Brain pericyte (primary cell): Measurements from ENCODE around the gene SLC44A2.
"Not testable (repeated sequence)": the region's sequence is repeated elsewhere in the genome, so short reads cannot be mapped to it uniquely, and the experiment has no call there.

Source experiments
- DNase-seq: peaks from one replicate; pipeline ENCODE4 v3.0.0-alpha.2; 2012; ENCODE audit warnings: low read depth, low spot score

SLC44A2 gene

DNA sequence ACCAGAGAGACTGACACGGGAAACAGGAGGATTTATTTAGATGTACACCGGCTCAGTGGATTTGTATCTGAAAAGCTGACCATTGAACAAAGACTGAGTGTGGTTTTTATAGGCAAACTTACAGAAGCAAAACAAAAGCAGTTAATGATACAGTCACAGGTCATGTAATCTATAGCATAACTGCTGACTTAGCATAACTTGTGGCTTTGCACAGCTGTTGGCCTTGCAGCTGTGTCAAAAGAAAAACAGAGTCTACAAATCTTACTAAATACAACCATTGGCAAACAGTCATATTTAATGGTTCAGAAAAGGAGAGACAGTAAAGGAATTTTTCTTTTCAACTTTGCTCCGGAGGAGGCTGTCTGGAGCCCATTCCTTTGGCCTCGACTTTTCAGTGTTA, 26.5 kb downstream of the SLC44A2 start:
- no peak for DNase-seq

DNA sequence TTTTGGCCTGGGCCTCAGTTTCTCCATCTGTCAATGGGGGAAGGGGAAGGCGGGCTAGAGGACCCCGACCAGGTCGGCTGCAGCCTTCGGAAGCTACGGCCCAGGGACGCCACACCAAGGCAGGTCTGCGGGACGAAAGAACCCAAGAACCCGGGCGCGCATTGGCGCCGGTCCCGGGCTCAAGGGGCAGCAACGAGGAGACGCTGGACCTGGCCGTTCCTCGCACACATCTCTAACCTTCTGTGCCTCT, 28.1 kb downstream of the SLC44A2 start:
- no peak for DNase-seq

DNA sequence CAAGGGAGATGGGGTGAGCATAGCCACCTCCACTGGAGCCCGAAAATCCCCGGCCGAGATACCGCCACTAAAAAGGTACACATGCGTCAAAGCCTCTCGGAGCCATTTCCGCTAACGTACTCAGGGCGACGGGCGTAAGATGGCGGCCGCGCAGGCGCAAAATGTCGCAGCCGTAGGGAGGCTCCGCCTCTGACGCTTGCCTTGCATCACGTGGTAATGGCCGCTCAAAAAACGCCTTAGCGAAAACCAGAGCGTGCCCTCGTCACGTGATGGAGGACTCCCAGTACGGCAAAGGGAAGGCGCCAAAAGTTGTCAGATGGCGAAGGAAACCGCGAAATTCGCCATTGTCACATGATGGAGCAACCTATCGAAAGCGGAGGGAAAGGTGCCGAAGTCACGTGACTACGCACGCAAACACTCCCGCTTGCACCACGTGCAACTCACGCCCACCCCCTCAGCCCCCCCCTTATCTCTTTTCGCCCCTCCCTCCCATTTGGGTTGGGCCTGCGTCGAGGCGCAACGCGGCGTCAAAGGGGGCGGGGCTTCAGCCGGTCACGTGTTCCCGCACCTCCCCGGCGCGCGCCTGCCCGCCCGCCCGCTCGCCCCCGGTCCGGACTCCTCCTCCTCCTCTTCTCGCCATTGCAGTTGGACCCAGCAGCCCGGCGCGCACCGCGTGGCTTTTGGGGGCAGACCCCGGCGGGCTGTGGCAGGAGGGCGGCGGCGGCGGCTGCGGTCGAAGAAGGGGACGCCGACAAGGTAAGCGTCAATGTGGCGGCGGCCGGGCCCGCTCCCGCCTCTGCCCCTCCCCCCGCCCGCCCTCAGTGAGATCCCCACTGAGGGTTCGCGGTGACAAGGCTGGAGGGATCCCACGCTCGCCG, 28.6 kb downstream of the SLC44A2 start, which contains the start of gene ILF3:
Gene ILF3 (plus strand): TSS at position 615 of the 878 bp plus-strand sequence. CDS start 16,260 bp downstream, outside the sequence.
- peak; percentile 100 for DNase-seq

DNA sequence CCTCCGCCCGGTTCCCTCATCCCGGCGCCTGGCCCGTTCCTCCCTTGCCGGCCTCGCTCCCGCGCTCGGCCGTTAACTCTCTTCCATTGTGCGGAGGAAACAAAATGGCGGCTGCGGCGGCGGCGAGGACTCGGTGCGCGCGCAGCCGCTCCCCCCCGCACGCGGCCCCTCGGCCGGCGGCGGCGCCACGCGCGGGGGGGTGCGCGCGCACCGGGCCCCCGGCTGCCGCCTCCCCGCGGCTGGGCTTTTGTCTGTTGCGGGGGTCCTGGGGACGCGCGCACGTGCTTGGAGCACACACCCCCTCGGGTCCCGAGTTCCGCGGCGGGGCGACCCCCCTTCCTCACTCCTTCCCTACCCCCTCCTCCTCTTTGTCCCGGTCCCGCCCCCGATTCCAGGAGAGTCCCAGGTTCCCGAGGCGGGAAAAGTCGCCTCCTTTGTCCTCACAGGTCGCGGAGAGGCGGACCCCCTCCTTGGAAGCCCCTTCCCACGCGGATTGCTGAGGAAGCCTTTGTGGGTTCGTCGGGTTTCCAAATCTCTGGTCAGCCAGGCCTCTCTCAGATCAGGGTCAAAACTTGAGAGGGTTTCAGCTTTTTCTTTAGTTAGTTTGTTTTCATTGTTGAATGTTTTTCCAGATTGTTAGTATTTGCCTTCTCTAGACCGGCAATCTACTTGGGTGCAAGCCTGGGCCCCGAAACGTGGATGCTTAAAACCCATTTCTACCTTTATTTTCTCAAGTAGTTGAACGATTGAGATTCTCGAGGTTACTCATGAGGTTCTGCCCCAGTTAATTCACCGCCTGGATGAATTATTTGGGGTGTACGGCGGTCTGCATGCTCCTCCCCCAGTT, 29.5 kb downstream of the SLC44A2 start:
- no peak for DNase-seq

DNA sequence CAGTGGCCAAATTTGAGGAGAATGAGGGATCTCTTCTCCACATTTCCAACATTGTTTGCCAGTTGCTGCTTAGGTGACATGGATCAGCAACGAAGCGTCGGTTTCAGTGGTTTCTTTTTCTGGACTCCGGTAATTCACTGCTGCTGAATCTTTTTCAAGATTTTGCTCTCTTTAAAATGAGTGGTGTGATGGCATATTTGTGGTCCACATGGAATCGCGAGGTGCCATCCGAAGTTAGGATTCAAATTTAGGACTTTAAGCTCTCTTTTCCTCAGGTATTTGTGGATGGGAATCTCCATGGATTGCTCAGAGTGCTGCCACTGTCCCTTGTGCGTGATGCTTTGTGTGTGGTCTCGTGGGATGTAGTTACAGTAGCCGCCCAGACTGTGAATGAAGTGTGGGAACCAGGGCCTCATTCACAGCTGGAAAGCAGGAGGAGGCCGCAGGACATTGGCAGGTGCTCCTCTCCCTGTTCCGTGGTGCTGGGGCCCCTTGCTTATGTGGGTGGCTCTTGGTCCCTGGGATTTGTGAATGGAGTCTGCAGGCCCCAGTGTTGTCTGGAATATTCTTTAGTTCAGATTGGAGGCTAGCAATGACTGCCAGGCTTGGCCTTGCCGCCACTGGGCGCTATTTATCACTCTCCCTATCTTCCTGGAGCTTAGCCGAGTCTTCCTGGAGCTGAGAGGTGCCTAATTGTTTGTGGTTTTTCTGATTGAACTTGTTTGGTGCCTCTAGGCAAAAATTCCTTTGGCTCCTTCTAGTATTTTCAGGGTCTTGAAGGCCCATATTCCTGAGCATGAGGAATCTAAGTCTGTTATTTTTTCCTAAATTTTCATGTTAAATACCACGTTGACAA, 30.3 kb downstream of the SLC44A2 start:
- DNase-seq: no peak

DNA sequence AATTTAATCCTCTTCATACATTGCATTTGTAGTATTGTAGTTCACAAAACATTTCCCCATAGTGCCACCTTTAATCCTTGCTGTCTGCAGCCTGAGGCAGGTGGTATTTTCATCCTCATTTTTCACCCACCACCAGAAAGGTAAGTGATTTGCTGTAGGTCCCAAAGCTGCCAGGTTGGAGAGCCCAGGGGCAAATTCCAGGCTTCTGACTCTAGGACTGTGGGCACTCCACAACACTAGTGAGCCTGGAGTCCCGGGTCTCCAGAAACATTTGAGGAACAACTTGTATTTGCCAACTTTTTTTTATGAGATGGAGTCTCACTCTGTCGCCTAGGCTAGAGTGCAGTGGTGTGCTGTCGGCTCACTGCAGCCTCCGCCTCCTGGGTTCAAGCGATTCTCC, 35.0 kb downstream of the SLC44A2 start:
- no peak for DNase-seq

DNA sequence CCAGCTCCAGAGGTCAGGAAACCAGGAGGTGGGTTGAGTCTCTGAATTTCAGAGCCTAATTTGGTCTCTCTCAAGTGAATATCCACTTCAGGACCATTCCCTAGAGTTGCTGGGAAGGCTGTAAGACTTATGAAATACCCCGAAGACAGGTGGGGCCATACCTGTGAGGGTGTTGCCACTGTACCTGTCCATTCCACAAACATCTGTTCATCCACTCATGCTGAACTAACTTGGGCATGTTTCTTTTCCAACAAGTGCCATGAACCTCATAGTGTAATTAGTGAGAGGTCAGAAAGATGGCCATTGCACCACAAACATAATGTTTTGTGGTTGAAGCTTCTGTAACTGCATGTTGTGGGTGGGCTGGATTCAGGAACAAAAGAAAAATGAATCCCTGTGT, 36.6 kb downstream of the SLC44A2 start:
- DNase-seq: no peak

DNA sequence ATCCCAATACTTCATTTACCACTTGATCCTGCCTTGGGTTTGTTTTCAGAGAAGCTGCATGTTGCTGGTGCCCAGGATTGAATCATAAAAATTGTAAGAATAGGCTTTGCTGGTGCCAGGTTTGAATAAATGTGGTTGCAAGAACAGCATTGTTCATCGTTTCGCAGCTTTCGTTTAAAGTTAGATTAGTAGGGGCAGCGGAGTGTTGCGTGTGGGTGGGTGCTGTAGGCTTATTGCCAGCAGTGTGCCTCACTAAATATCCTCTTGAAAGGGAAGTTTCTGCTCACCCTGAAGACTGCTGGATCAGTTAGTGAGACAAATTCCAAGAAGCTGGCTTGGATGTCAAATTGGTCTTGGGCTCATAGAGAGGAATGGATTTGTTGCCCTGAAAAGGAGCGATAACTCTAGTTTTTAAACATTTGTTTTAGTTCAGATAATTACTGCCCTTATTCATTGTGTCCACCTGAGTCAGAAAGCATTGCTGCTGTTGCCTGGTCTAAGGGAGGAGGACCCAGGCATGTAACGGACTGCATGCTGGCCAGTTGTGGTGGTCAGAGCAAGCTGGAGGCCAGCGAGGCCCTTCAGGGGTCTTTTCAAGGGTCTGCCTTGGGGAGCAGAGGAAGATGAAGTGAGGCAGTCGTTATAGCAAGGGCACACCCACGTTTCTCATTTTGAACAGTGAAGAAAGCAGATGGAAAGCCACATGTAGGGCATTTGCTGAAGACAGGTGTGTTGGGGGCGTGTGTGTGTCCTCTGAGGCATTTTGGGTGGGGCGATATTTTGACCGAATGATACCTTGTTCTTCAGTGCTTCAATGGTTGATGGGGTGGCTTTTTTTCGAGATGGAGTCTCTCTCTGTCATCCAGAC, 37.3 kb downstream of the SLC44A2 start:
- no peak for DNase-seq

DNA sequence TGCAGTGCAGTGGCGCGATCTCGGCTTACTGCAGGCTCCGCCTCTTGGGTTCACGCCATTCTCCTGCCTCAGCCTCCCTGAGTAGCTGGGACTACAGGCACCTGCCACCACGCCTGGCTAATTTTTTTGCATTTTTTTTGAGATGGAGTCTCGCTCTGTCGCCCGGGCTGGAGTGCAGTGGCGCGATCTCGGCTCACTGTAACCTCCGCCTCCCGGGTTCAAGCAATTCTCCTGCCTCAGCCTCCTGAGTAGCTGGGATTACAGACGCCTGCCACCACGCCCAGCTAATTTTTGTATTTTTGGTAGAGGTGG, 37.9 kb downstream of the SLC44A2 start:
- not testable (repeated sequence) for DNase-seq

DNA sequence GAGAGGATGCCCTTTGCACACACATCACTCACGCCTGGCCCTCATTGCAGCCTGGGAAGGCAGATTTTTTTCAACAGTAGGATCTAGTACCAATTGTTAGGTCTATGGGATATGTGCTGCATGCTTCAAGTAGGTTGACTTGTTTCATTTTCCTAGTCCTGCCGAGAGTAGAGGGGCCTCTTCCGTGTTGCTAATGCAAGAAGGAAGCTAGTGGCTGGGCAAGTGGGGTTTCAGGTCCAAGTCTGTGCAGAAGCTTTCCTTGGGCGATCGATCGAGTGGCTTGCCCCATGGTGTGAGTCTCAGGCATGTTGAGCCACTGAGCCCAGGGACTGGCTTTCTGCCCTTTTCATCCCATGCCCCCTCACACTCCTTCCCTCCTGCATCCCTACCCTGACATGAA, 42.5 kb downstream of the SLC44A2 start:
- DNase-seq: no peak

DNA sequence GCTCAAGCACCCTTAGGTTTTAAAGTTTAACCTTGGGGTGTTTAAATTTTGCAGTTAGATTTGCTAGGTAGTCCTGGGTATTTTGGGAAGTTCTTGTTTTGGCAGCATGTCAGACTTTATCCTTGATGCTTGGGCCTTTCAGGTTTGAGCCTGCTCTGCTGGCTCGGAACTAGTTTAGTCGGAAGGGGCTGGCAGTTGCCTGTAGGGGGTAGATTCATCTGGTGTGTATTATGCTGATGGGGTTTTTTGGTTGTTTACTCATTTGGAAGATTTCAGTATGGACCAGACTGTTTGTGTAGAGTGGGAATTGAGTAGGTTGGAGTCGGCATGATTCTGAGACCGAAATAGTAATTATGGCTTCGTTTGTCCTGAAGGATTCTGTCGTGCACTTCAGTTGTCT, 43.9 kb downstream of the SLC44A2 start:
- DNase-seq: no peak

DNA sequence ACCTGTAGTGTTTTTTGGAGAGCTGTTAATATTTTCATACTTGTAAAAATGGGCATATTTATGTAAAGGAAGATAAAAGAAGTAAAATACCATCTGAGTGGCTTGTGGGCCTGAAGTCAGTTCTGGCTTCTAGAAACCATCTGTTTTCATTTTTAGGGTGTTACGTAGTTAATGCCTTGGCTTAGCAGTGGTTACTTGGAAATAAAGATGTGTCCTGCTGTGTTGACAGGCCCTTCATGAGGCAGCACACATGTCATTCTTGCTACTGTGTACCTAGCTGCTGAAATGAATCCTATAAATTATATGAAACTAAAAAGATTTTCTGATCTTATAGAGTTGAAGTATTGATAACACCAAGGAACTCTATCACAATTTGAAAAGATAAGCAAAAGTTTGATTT, 44.8 kb downstream of the SLC44A2 start:
- DNase-seq: no peak

DNA sequence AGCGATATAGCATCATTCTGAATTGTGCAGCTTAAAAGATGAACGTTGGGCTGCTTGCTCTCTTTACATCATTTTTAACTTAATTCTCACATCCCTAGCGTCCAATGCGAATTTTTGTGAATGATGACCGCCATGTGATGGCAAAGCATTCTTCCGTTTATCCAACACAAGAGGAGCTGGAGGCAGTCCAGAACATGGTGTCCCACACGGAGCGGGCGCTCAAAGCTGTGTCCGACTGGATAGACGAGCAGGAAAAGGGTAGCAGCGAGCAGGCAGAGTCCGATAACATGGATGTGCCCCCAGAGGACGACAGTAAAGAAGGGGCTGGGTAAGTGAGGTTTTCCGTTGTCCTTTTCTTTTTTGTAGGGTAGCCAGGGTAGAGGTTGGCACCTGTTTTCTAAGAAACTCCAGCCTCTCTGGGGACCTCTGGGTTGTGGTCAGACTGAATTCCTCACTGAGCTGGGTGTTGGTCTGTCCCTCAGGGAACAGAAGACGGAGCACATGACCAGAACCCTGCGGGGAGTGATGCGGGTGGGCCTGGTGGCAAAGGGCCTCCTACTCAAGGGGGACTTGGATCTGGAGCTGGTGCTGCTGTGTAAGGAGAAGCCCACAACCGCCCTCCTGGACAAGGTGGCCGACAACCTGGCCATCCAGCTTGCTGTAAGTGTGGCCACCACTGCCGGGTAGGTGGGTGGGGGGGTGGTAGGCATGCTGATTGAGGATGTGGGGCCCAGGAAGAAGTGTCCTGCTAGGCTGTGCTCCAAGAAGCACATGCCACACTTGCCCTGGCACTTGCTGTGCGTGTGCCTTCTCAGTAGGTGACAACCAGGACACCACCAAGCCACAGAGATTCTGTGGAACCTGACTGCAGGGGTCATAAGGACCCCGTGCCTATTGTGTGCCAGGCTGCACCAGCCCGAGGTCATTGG, 45.8 kb downstream of the SLC44A2 start:
- DNase-seq: no peak

DNA sequence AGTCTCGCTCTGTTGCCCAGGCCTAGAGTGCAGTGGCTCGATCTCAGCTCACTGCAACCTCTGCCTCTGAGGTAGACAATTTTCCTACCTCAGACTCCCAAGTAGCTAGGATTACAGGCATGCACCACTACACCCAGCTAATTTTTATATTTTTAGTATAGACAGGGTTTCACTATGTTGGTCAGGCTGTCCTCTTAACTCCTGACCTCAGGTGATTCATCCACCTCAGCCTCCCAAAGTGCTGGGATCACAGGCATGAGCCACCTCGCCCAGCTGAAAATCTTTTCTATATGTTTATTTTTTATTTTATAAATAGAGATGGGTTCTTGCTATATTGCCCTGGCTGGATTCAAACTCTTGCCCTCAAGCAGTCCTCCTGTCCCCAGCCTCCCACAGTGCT, 46.6 kb downstream of the SLC44A2 start:
- DNase-seq: not testable (repeated sequence)

DNA sequence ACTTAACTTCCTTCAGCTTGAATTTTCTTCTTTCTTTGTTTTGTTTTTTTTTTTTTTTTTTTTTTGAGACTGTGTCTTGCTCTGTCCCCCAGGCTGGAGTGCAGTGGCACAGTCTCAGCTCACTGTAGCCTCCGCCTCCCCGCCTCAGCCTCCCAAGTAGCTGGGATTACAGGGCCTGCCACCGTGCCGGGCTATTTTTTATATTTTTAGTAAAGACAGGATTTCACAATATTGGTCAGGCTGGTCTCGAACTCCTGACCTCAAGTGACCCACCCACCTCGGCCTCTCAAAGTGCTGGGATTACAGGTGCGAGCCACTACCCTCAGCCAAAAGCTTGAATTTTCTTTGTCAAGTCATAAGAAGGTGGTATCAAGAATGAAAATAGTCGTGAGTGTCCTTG, 49.9 kb downstream of the SLC44A2 start:
- not testable (repeated sequence) for DNase-seq

DNA sequence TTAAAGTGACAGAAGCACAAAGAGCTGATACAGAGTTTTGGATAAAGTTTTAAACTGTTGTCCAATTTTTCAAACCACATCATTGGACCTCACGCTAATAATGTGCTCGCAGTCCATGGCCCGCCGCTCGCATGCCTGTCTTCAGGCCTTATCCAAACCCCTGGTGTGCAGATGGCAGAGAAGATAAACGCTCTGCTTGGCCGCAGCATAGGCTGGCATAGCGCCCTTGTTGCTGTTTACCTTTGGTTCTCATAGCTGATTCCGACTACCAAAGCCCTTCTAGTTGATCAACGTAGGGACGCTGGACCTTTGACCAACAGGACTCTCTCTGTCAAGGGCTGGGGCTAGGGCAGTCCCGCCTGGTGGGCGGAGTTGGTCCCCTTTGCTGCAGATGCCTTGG, 52.4 kb downstream of the SLC44A2 start:
- no peak for DNase-seq

DNA sequence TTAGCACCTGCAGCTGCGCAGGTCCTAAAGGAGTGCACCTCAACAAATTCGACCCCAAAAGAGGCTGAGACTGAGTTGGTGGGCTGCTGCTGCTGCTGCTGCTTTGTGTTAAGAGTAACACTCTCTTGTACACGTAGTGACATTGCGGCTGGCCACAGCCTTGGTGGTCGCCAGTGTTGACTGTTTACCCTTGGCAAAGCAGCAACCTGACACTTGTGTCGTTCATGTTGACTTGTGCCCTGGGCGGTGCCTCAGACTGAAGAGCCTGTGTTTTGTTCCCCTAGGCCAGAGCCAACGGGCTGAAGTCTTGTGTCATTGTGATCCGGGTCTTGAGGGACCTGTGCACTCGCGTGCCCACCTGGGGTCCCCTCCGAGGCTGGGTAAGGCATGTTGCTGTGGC, 53.5 kb downstream of the SLC44A2 start:
- DNase-seq: no peak

DNA sequence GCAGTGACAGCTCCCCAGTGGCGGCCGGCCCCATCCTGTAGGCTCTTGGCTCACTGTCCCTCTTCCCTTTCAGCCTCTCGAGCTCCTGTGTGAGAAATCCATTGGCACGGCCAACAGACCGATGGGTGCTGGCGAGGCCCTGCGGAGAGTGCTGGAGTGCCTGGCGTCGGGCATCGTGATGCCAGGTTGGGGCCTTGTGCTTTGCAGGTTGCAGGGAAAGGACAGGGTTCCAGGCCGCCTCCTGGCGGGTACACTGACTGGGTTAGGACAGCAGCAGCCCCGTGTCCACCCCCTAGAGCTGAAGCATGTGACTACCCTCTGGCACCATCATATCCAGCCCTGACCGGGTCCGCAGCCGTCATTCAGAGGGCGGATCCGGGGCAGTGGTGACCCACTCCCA, 54.4 kb downstream of the SLC44A2 start:
- no peak for DNase-seq

DNA sequence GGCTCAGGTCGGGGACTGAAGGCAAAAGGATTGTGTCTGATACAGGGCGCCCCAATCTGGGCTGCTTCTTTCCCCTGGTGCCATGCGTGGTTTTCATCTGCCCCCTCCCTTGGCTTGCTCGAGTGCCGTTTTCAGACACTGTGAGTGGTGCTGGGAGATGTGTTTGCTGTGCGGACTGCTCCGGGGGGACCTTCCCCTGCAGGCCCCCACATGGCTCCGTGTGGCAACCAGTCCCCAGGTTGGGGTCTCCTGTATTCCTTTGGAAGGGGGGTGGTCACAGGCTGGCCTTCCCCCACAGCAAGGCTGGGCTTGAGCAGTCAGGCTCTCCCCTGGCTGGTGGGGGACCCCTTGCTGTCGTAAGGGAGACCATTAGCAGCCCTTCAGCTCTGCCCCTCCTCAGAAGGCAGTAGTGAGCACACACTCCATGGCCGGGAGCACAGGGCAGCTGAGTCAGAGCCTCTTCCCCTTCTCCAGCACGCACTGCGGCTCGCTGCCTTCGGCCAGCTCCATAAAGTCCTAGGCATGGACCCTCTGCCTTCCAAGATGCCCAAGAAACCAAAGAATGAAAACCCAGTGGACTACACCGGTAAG, 55.3 kb downstream of the SLC44A2 start:
- no peak for DNase-seq

DNA sequence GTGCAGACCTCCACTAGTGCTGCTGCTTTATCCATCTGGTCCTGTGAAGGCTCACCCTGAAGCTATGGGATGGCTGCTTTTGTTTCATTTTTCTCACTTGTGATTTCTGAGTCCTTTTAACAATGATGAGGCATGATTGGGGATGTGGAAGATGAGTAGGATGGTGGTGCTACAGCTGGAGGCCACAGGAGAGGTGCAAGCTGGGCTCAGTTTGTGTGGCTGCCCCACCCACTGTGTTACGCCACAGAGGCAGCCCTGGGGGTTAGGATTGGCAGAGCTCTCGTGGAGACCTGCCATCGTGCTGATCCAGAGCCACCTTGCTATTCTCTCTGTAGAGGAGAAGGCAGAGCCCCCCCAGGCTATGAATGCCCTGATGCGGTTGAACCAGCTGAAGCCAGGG, 56.3 kb downstream of the SLC44A2 start:
- DNase-seq: no peak
